Hepatocyte (in vitro differentiated cells): Measurements from ENCODE around the gene HIVEP2. TPM values are rescaled to one million over a fixed set of nuclear protein-coding genes. Genes with fewer than 3 reads are reported as not detected.

ENCODE experiments used
- DNase-seq: peaks from one replicate; pipeline ENCODE4 v3.0.0-alpha.2; 2016; ENCODE audit warnings: low spot score
- H2AFZ ChIP-seq: fragments of 200-600 bp; sonication (generic); 2 replicates; pipeline ENCODE4 v1.6.0; 2016; ENCODE audit warnings: antibody characterized with exemption, mild to moderate bottlenecking
- H3K27ac ChIP-seq: fragments of 200-600 bp; sonication (generic); 2 replicates; pipeline ENCODE4 v1.5.1; 2016; ENCODE audit warnings: mild to moderate bottlenecking
- H3K27me3 ChIP-seq: fragments of 200-600 bp; sonication (generic); 2 replicates; pipeline ENCODE4 v1.6.1; 2016
- H3K36me3 ChIP-seq: fragments of 200-600 bp; sonication (generic); replicated peaks from 2 replicates; pipeline ENCODE4 v1.5.1; 2016; ENCODE audit warnings: low read depth; ENCODE audit not compliant: insufficient read depth
- H3K4me1 ChIP-seq: fragments of 200-600 bp; sonication (generic); 2 replicates; pipeline ENCODE4 v1.5.1; 2016; ENCODE audit warnings: mild to moderate bottlenecking, moderate library complexity; ENCODE audit not compliant: insufficient read depth
- H3K4me2 ChIP-seq: fragments of 200-600 bp; sonication (generic); 2 replicates; pipeline ENCODE4 v1.6.0; 2016
- H3K4me3 ChIP-seq: fragments of 200-600 bp; sonication (generic); 2 replicates; pipeline ENCODE4 v1.5.1; 2016; ENCODE audit warnings: mild to moderate bottlenecking
- H3K79me2 ChIP-seq: fragments of 200-600 bp; sonication (generic); 2 replicates; pipeline ENCODE4 v1.6.0; 2017; ENCODE audit warnings: mild to moderate bottlenecking
- H3K9me2 ChIP-seq: fragments of 200-600 bp; sonication (generic); replicated peaks from 2 replicates; pipeline ENCODE4 v1.6.0; 2017; ENCODE audit warnings: mild to moderate bottlenecking; ENCODE audit not compliant: insufficient read depth
- H3K9me3 ChIP-seq: fragments of 200-600 bp; sonication (generic); 2 replicates; pipeline ENCODE4 v1.5.1; 2016; ENCODE audit warnings: low read depth, mild to moderate bottlenecking
- H4K20me1 ChIP-seq: fragments of 200-600 bp; sonication (generic); 2 replicates; pipeline ENCODE4 v1.6.0; 2016; ENCODE audit warnings: mild to moderate bottlenecking; ENCODE audit not compliant: insufficient read depth, poor library complexity, severe bottlenecking
- CTCF ChIP-seq: fragments of 200-600 bp; sonication (generic); IDR thresholded peaks from 2 replicates; pipeline ENCODE4 v1.5.1; 2016; ENCODE audit warnings: antibody characterized with exemption, mild to moderate bottlenecking; ENCODE audit not compliant: poor library complexity
- EZH2 ChIP-seq: fragments of 200-600 bp; sonication (generic); IDR thresholded peaks from 2 replicates; pipeline ENCODE4 v1.6.1; 2016; ENCODE audit warnings: antibody characterized with exemption, mild to moderate bottlenecking, borderline replicate concordance
- EZH2phosphoT487 ChIP-seq: fragments of 200-600 bp; sonication (generic); IDR thresholded peaks from one replicate; pipeline ENCODE4 v1.6.1; 2018; ENCODE audit warnings: antibody characterized with exemption, mild to moderate bottlenecking, low read depth, moderate library complexity; ENCODE audit not compliant: unreplicated experiment, severe bottlenecking
- WGBS: methylation state at CpG from one replicate; pipeline ENCODE4 v1.1.6; 2016; ENCODE audit warnings: low lambda C conversion rate; ENCODE audit errors: missing lambda C conversion rate; 5-methylcytosine and 5-hydroxymethylcytosine counted together
- polyA plus RNA-seq: library from polyadenylated mRNA; unstranded; fragments of >200 nt; fragmentation: Nextera tagmentation; extraction: Ambion mirVana; gene quantifications from 2 replicates; pipeline ENCODE4 v1.2.1, GENCODE V29; 2016
- total RNA-seq: library from RNA; depleted of rRNA; stranded (reverse); fragments of >200 nt; gene quantifications from 2 replicates; pipeline ENCODE4 v1.2.3, GENCODE V29; 2014

Gene HIVEP2
- total and polyA plus RNA-seq, 2 experiments from 2014 or later: 3.3 to 9.4 TPM

- Histone ChIP-seq H3K4me1 (no peaks in the 10 kb centered on the region), H3K9me3 (no peaks in the 10 kb centered on the region), H2AFZ (no peak overlapping the region), H3K36me3 (no peaks in the 10 kb centered on the region), H3K79me2 (peaks cover 8% of the 10 kb centered on the region), H3K27ac (peak overlapping the region; percentile 70), H3K27me3 (no peaks in the 10 kb centered on the region), H4K20me1 (no peaks in the 10 kb centered on the region), H3K9me2 (no peaks in the 10 kb centered on the region), H3K4me2 (peak overlapping the region; percentile 14), H3K4me3 (no peak overlapping the region)
- TF ChIP-seq EZH2phosphoT487 (no peak), EZH2 (no peak), CTCF (no peak)
- peak; percentile 60 for DNase-seq
- WGBS: 53% methylated on average over 4 of the region's 4 CpGs
These were observed 73.1 kb downstream of the HIVEP2 start for GRCh38 chr6:142871910-142872331.

- no peaks in the 10 kb centered on the region for H3K9me2 ChIP-seq
- no peaks in the 10 kb centered on the region for H3K4me1 ChIP-seq
- H3K27me3 ChIP-seq: no peaks in the 10 kb centered on the region
- peaks cover 8% of the 10 kb centered on the region for H3K79me2 ChIP-seq
- H3K27ac ChIP-seq: no peak overlapping the region
- no peaks in the 10 kb centered on the region for H3K9me3 ChIP-seq
- 73% methylated on average over 4 of the region's 4 CpGs for WGBS
- no peak overlapping the region for H2AFZ ChIP-seq
- H3K4me3 ChIP-seq: no peak overlapping the region
- no peaks in the 10 kb centered on the region for H3K36me3 ChIP-seq
- TF ChIP-seq EZH2 (no peak), CTCF (no peak), EZH2phosphoT487 (no peak)
- no peaks in the 10 kb centered on the region for H4K20me1 ChIP-seq
- no peak for DNase-seq
- H3K4me2 ChIP-seq: no peak overlapping the region
These were observed 74.1 kb downstream of the HIVEP2 start for GRCh38 chr6:142870787-142871415.

- H3K36me3 ChIP-seq: no peaks in the 10 kb centered on the region
- H4K20me1 ChIP-seq: no peaks in the 10 kb centered on the region
- DNase-seq: no peak
- no peaks in the 10 kb centered on the region for H3K9me3 ChIP-seq
- 95% methylated on average over 2 of the region's 2 CpGs for WGBS
- TF ChIP-seq EZH2 (no peak), EZH2phosphoT487 (no peak), CTCF (no peak)
- no peak overlapping the region for H2AFZ ChIP-seq
- no peak overlapping the region for H3K4me3 ChIP-seq
- H3K27me3 ChIP-seq: no peaks in the 10 kb centered on the region
- no peaks in the 10 kb centered on the region for H3K4me1 ChIP-seq
- peaks cover 8% of the 10 kb centered on the region for H3K79me2 ChIP-seq
- H3K4me2 ChIP-seq: no peak overlapping the region
- H3K9me2 ChIP-seq: no peaks in the 10 kb centered on the region
- H3K27ac ChIP-seq: no peak overlapping the region
These were observed 76.1 kb downstream of the HIVEP2 start for GRCh38 chr6:142868917-142869316.
